Skeletal muscle satellite cell (primary cell): Measurements from ENCODE around the gene PCYT2.
A peak's percentile ranks its signal among the peaks of the same experiment; 100 is the strongest.

ENCODE experiments used
- H3K27me3 ChIP-seq: 2 replicates; pipeline ENCODE4 v1.7.0; 2013; ENCODE audit warnings: low read length; ENCODE audit not compliant: control insufficient read depth, insufficient read depth
- H3K36me3 ChIP-seq: 2 replicates; pipeline ENCODE4 v1.7.0; 2013; ENCODE audit warnings: mild to moderate bottlenecking, control low read depth, low read length; ENCODE audit not compliant: insufficient read depth
- H3K4me1 ChIP-seq: 2 replicates; pipeline ENCODE4 v1.7.0; 2013; ENCODE audit warnings: low read length; ENCODE audit not compliant: control insufficient read depth, insufficient read depth
- H3K4me2 ChIP-seq: 2 replicates; pipeline ENCODE4 v1.7.0; 2013; ENCODE audit warnings: mild to moderate bottlenecking, low read length
- H3K4me3 ChIP-seq: 2 replicates; pipeline ENCODE4 v1.7.0; 2013; ENCODE audit warnings: low read length
- H3K9ac ChIP-seq: 2 replicates; pipeline ENCODE4 v1.7.0; 2013; ENCODE audit warnings: mild to moderate bottlenecking, low read depth, low read length, moderate library complexity
- H3K9me3 ChIP-seq: replicated peaks from 2 replicates; pipeline ENCODE4 v1.7.0; 2013; ENCODE audit warnings: mild to moderate bottlenecking, control low read depth, low read length

The PCYT2 gene

DNA sequence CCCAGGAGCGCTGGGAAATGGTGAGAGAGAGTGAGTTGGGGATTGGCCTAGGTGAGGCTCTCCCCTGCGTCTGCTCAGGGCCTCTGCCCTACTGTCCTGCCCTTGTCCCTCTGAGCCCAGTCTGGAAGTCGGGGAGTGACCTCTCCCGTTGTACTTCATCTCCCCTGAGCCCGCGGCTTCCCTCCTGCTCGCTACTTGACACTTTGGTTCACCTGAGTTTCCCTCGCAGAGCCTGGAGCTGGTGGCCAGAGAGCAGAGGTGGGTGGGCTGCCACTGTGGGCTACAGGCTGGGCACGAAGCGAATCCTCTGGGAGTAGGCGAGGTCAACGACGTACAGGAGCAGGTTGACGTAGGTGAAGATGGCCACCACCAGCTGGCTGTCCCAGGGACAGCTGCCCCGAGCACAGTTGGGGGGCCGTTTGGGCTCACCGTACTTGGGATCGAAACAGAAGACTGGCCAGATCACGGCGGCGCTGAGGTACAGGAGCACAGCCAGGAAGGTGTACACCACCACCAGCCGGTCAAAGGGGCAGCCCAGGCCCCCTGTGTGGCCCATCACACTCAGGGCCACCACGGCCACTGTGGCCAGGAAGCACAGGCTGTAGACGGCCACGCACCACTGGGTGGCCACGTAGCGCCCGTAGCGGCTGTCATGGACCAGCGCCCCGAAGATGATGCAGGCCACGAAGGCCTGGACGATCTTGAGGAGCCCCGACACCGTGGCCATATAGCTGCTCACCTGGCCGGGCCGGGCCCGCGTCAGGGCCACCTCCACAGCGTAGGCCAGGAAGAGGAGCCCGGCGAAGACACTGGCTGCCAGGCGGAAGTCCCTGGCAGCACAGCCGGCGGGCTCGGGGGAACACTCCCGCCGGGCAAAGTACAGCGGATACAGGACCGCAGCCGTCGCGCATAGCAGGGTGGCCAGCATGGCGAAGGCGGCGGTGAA is 29.6 kb upstream of the PCYT2 start:
- H3K9ac ChIP-seq = no peak overlapping the region
- peaks cover 31% of the 10 kb centered on the region for H3K27me3 ChIP-seq

DNA sequence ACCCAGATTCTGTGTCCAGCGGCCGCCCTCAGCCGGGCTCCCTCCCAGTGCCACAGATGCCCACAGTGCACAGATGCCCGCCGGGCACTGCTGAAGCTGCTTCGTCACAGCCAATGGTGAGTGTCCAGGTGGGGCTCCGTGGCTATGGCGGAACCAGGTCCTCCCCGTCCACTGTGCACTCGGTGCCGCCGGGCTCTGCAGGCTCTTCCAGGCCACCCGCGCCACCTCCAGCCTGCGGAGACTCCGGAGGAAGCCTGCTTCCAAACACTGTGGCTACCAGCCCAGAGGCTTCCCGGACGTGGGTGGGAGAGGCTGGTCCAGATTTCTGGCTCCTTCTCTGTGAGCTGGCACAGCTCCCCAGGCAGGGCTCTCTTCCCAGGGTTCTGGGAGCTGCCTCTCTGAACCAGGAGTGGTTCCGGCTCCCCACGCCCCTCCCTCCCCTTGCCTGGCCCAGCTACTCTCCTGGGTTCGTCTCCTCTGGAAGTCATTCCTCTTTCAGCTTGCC is 28.7 kb upstream of the PCYT2 start:
- Histone ChIP-seq H3K27me3 (peaks cover 31% of the 10 kb centered on the region), H3K36me3 (no peaks in the 10 kb centered on the region), H3K4me3 (no peak overlapping the region), H3K9ac (no peak overlapping the region), H3K9me3 (no peaks in the 10 kb centered on the region), H3K4me2 (peak overlapping the region; percentile 65), H3K4me1 (peaks cover 19% of the 10 kb centered on the region)

More for the DNA sequence above, 29.6 kb upstream of the PCYT2 start:
- H3K4me1 ChIP-seq = peaks cover 19% of the 10 kb centered on the region
- no peaks in the 10 kb centered on the region for H3K9me3 ChIP-seq
- H3K4me2 ChIP-seq = no peak overlapping the region
- H3K36me3 ChIP-seq = no peaks in the 10 kb centered on the region
- no peak overlapping the region for H3K4me3 ChIP-seq

DNA sequence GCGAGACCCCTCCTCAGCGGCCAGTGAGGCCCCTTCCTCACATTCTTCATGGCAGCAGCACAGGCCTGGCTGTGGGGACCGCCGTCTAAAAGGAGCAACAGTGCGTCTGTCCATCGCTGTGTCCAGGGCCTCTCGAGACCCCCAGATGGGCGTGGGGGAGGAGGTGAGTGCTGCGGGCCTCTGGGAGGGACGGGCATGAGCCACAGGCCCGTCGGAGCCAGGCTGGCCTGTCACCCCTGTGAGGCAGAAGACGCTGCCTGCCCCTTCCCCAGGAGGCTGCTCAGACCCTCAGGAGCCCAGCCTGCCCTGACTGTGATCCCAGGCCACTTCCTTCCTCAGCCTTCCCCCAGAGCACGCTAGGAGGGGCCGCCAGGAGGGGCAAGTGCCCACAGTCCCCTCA is 28.0 kb upstream of the PCYT2 start:
- Histone ChIP-seq H3K9me3 (no peaks in the 10 kb centered on the region), H3K4me1 (peaks cover 19% of the 10 kb centered on the region), H3K4me2 (no peak overlapping the region), H3K27me3 (peaks cover 27% of the 10 kb centered on the region), H3K36me3 (no peaks in the 10 kb centered on the region), H3K4me3 (no peak overlapping the region), H3K9ac (no peak overlapping the region)

DNA sequence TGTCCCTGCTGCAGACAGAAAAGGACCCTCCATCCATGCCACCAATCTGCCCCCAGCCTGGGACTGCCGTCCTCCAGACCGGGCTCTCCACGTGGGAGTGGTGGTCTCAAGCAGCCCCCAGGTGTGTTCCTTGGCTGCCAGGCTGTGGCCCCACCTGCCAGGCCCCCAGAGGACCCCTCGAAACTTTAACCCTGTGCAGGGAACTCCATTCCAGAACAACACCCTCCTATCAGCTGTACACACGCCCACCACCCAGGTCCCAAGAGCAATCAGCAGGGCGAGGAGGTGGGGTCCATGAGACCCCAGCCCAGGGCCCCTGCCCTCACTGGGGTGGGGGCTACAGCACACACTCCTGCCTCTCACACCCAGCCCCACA is 24.5 kb upstream of the PCYT2 start:
- Histone ChIP-seq H3K4me3 (no peak overlapping the region), H3K36me3 (no peaks in the 10 kb centered on the region), H3K9ac (no peak overlapping the region), H3K4me2 (peak overlapping the region; percentile 48), H3K9me3 (no peaks in the 10 kb centered on the region), H3K4me1 (peaks cover 19% of the 10 kb centered on the region), H3K27me3 (peaks cover 14% of the 10 kb centered on the region)

DNA sequence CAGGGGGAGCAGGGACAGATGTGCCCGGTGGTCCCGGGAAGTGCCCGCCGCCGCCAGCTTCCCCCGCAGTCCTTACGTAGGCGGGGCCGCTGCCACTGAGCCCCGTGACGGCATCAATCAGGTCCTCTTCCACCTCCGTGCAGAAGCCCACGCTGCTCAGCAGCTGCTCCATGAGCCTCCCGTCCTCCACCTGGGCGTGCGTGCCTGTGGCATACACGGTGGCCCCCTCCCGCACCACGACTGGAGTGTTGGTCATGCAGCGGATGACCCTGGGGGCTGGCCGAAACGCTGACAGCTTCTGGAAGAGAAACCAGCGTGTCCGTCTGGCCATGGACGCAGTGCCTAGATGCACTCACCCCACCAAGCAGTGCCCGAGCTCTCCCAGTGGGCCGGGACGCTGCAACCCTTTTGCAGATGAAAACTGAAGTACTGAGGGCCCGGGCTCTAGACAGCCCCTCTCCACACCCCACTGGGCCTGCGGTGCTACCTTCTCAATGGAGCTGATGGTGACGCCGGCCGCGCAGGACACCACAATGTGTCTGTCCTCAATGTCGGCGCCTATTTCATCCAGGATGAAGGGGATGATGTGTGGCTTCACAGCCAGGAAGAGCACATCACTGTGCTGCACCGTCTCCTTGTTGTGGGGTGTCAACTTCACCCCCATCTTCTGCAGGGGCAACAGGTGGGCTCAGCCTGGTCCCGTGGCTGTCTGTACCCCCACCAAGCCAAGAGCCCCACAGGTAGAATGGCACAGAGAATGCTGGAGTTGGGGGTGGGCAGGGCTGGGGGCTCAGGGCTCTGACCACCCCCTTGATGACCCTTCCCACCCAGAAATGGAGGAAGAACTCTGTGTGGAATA is 23.9 kb upstream of the PCYT2 start:
- no peaks in the 10 kb centered on the region for H3K36me3 ChIP-seq
- no peaks in the 10 kb centered on the region for H3K9me3 ChIP-seq
- H3K9ac ChIP-seq = no peak overlapping the region
- H3K27me3 ChIP-seq = peaks cover 8% of the 10 kb centered on the region
- H3K4me3 ChIP-seq = no peak overlapping the region
- peaks cover 16% of the 10 kb centered on the region for H3K4me1 ChIP-seq
- H3K4me2 ChIP-seq = no peak overlapping the region

DNA sequence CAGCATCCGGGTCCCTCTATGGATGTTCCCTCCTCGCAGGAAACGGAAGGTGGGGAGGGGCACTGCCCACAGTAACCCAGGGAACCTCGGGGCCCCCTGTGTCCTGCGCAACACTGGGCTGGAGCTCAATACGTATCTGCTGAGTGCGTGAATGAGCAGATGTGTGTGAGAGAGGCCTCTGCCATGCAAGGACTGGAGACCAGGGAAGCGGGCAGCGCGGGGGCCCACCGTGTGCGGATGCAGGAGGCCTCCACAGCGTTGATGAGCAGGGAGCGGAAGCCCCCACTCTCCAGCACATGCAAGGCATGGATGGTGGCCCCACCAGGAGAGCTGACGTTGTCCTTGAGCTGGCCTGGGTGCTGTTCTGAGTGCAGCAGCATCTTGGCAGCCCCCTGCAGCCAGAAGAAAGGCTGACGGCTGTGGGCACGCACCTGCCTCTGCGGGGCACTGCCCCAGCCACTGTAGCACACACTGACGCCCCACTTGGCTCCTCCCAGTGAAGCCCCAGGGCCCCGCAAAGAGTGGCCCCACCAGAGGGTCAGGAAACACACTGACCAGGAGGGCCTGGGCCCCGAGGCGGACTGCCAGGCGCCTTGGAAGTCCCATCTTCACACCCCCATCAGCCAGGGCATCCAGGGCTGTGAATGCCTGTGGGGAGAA is 23.0 kb upstream of the PCYT2 start:
- no peaks in the 10 kb centered on the region for H3K36me3 ChIP-seq
- H3K4me3 ChIP-seq = no peak overlapping the region
- H3K9me3 ChIP-seq = no peaks in the 10 kb centered on the region
- no peaks in the 10 kb centered on the region for H3K27me3 ChIP-seq
- no peak overlapping the region for H3K4me2 ChIP-seq
- no peak overlapping the region for H3K9ac ChIP-seq
- peaks cover 11% of the 10 kb centered on the region for H3K4me1 ChIP-seq

DNA sequence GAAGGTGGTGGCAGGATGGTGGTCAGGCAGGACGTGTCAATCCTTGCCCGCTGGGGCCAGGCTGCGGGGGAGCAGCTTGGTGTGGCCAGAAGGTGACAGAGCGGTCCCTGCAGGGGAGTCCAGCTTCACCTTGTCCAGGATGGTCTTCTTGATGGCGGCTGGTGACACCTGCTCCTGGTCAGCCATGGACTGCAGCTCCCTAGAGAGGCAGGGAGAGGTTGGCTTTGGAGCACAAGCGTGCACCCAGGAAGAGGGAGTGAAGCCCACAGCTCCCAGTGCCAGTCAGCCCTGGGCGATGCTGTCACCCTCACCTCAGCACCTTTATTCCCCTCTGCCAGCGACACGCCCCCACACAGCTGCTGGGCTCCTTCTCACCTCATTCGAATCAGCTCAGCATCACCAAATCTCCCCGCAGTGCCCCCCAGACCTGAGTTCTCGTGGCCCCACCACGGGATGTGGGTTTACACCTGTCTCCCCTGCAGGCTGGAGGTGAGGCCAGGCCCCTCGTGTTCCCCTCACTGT is 22.0 kb upstream of the PCYT2 start:
- Histone ChIP-seq H3K36me3 (no peaks in the 10 kb centered on the region), H3K4me3 (no peak overlapping the region), H3K9ac (no peak overlapping the region), H3K27me3 (no peaks in the 10 kb centered on the region), H3K4me1 (peaks cover 13% of the 10 kb centered on the region), H3K9me3 (no peaks in the 10 kb centered on the region), H3K4me2 (no peak overlapping the region)

DNA sequence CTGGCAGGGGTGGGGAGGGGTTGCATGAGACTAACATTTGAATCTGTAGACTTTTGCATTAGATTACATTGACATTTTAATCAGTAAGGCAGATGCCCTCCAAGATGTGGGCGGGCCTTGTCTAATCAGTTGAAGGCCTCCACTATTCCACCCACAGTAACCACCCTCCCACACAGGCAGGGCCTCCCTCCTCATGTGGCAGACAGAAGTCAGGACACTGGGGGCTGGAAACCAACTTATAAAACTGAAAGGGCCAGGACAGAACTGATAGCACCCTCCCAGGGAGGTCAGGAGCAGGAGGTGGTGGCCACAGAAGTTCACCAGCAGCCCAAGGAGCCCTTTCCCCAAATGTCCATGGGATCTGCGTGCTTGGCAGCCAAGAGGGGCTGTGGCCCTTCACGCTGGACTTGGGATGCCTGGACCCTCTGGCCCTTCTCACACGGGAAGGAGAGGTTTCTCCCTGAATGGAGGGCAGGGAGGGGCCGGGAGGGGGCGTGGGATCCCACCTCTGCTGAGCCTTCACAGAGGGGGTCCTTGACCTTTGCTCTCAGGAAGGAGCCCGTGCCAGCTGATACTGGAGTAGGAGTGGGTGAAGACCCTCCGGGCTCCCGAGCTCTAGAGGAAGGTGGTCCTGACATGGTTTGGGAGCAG is 21.3 kb upstream of the PCYT2 start:
- Histone ChIP-seq H3K36me3 (no peaks in the 10 kb centered on the region), H3K9me3 (no peaks in the 10 kb centered on the region), H3K27me3 (no peaks in the 10 kb centered on the region), H3K9ac (no peak overlapping the region), H3K4me3 (no peak overlapping the region), H3K4me2 (no peak overlapping the region), H3K4me1 (peaks cover 17% of the 10 kb centered on the region)

DNA sequence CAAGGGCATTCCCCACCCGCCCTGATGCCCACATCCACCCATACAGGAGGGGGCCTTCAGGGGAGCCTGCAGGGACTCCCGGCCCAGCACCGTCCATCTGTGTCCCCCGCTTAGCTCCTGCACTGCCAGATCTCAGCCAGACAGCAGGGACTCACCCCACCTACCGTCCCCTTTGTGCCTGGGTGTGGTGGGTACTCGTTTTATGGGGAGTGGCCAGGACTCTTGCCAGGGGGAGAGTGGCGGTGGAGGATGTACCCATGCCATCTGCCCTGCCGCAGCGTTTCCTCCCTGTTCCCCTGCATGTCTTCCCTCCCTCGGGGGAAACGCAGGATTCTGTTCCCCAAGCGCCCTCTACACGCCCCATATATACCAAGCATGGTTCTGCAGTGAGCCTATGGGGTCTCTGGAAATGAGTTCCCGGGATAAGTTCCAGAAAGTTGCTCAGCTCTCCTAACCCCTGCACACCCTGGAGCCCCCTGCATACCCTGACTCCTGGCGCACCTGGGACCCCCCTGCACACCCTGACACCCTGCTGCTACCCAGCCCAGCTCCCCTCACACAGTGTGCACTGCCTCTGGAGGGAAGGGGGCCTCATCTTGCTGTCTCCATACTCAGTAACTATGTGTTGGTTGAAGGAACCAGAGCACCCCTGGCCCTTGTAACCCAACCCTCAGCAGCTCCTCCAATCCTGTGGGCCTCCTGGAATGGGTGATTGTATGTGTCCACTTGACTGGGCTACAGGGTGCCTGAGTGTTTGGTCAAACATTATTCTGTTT is 20.5 kb upstream of the PCYT2 start:
- no peaks in the 10 kb centered on the region for H3K27me3 ChIP-seq
- no peak overlapping the region for H3K9ac ChIP-seq
- H3K4me3 ChIP-seq = no peak overlapping the region
- peaks cover 12% of the 10 kb centered on the region for H3K4me1 ChIP-seq
- H3K36me3 ChIP-seq = no peaks in the 10 kb centered on the region
- H3K4me2 ChIP-seq = no peak overlapping the region
- H3K9me3 ChIP-seq = no peaks in the 10 kb centered on the region

DNA sequence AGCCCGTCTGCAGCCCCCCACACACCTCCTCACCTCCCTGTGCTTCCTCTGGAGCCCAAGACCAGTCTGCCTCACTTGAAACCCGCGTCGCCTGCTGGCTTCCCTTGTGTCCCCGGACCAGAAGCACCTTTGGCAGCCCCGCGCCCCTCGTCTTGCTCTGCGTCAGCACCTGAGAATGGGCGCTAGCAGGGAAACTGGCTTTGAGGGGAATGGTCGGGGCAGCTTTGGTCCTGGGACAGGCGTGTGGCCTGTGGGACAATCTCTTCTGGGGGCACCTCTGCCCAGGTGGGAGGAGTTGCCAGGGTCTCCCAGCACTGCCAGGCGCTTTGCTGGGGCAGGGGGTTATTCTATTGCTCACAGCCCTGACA is 20.0 kb upstream of the PCYT2 start:
- H3K4me2 ChIP-seq = no peak overlapping the region
- H3K9me3 ChIP-seq = no peaks in the 10 kb centered on the region
- peaks cover 10% of the 10 kb centered on the region for H3K4me1 ChIP-seq
- H3K27me3 ChIP-seq = no peaks in the 10 kb centered on the region
- no peaks in the 10 kb centered on the region for H3K36me3 ChIP-seq
- no peak overlapping the region for H3K4me3 ChIP-seq
- no peak overlapping the region for H3K9ac ChIP-seq
